HL-60 (cell line): Measurements from ENCODE around the gene TMEM134.

Experiments used
- DNase-seq, 2 experiments: peaks; one replicate each; pipeline ENCODE4 v3.0.0-alpha.2; 2010 to 2020; ENCODE audit warnings: low read depth in 1 of 2, low spot score in 1 of 2
- H3K27ac ChIP-seq: fragments of 250-450 bp; sonication (Bioruptor Pico); replicated peaks from 2 replicates; pipeline ENCODE4 v1.5.1; 2020; ENCODE audit warnings: mild to moderate bottlenecking, moderate library complexity
- H3K27me3 ChIP-seq: fragments of 250-450 bp; sonication (Bioruptor Pico); 2 replicates; pipeline ENCODE4 v1.5.1; 2021; ENCODE audit warnings: mild to moderate bottlenecking, moderate library complexity; ENCODE audit not compliant: insufficient read depth, poor library complexity, severe bottlenecking
- H3K4me3 ChIP-seq: replicated peaks from 2 replicates; pipeline ENCODE4 v1.5.1; 2011; ENCODE audit warnings: mild to moderate bottlenecking, control low read depth, low read length; ENCODE audit not compliant: insufficient read depth
- CTCF ChIP-seq: IDR thresholded peaks from one replicate; pipeline ENCODE4 v1.5.1; 2011; ENCODE audit warnings: low read length, control low read depth, inconsistent platforms; ENCODE audit not compliant: insufficient read depth
- GABPA ChIP-seq: IDR thresholded peaks from 2 replicates; pipeline ENCODE4 v1.6.1; 2012; ENCODE audit warnings: low read depth
- POLR2AphosphoS5 ChIP-seq: IDR thresholded peaks from 2 replicates; pipeline ENCODE4 v1.6.1; 2012; ENCODE audit warnings: low read depth
- REST ChIP-seq: IDR thresholded peaks from 2 replicates; pipeline ENCODE4 v1.6.1; 2012; ENCODE audit warnings: low read depth; ENCODE audit not compliant: insufficient replicate concordance
- SPI1 ChIP-seq: IDR thresholded peaks from 2 replicates; pipeline ENCODE4 v1.6.1; 2012; ENCODE audit warnings: low read depth, mild to moderate bottlenecking, borderline replicate concordance

The TMEM134 gene

GRCh38 chr11:67458266-67458665 is 10.8 kb downstream of the TMEM134 start:
- H3K27ac ChIP-seq: no peak overlapping the region
- no peak for DNase-seq
- TF ChIP-seq SPI1: no peak
- no peak for TF ChIP-seq POLR2AphosphoS5
- TF ChIP-seq GABPA: no peak
- no peak for TF ChIP-seq REST
- no peak for TF ChIP-seq CTCF
- no peaks in the 10 kb centered on the region for H3K27me3 ChIP-seq
- H3K4me3 ChIP-seq: no peak overlapping the region

GRCh38 chr11:67457453-67457852 is 11.6 kb downstream of the TMEM134 start:
- Histone ChIP-seq H3K4me3 (no peak overlapping the region), H3K27me3 (no peaks in the 10 kb centered on the region), H3K27ac (no peak overlapping the region)
- DNase-seq: no peak
- TF ChIP-seq GABPA (no peak), POLR2AphosphoS5 (no peak), REST (no peak), SPI1 (no peak), CTCF (no peak)

GRCh38 chr11:67456068-67456705 is 12.9 kb downstream of the TMEM134 start:
- DNase-seq: no peak

More at GRCh38 chr11:67456068-67456705, 12.9 kb downstream of the TMEM134 start:
- no peak overlapping the region for H3K27ac ChIP-seq
- TF ChIP-seq CTCF (no peak), SPI1 (no peak), REST (no peak), POLR2AphosphoS5 (no peak), GABPA (no peak)
- H3K4me3 ChIP-seq: no peak overlapping the region
- no peaks in the 10 kb centered on the region for H3K27me3 ChIP-seq
